EL (cell line): Measurements from ENCODE around the gene BCS1L.

Experiments
- DNase-seq: peaks from one replicate; pipeline ENCODE4 v3.0.0-alpha.2; 2016

BCS1L gene, protein sequence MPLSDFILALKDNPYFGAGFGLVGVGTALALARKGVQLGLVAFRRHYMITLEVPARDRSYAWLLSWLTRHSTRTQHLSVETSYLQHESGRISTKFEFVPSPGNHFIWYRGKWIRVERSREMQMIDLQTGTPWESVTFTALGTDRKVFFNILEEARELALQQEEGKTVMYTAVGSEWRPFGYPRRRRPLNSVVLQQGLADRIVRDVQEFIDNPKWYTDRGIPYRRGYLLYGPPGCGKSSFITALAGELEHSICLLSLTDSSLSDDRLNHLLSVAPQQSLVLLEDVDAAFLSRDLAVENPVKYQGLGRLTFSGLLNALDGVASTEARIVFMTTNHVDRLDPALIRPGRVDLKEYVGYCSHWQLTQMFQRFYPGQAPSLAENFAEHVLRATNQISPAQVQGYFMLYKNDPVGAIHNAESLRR

DNA sequence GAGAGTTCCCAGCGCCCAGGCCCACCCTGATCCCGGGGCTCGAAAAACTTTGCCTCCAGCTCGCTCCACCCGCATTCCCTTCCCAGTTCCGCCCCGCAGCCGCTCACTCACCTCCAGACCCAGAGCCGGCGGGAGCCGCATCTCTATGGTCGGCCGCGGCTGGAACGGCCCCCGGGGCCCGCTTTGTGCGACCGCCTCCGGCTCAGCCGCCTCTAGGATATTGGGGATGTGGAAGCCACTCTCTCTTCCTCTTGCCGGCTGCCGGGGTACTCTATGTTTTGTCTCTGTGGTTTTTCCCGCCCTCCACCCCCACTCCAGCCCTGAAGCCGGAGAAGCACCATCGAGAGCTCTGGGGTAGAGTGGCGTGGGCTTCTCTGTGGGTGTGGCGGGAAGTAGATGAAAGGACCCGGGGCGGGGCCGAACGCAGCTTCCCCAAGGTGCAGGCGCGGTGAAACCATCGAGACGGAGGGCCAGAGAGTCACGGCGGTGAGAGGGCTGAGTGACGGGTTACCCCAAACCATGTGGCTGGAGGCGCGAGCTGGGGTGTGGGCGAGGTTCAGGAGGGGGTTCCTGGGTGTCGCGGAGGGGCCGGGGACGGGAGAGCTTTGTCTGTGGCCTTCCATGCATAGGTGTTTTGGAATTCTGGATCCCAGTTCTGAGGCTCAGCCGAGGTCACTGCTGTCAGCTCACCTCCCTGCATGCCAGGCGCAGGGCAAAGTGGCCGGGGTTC lies at the start of gene BCS1L, which contains the start of gene ZNF142:
TSS of gene BCS1L (plus strand) at position 426 of the 730 bp plus-strand sequence. CDS start 1,305 bp downstream, outside the sequence.
TSS of gene ZNF142 (minus strand) at position 366 of the 730 bp plus-strand sequence. CDS start 3,194 bp downstream, outside the sequence.
- peak; percentile 89 for DNase-seq

DNA sequence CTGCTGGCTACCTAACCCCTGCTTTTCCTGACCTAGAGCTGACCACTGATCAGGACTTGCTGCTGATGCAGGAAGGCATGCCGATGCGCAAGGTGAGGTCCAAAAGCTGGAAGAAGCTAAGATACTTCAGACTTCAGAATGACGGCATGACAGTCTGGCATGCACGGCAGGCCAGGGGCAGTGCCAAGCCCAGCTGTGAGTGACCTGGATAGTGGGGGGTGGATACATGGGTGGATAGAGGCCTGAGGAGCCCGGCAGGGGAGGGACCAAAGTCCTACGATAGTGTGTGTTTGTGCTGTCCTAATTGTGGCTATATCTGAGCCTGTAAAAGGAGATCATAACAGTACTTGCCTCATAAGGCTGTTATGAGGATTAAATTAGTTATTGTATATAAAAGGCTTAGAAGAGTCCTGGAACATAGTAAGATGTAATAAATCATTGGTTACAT lies 43.6 kb upstream of the BCS1L start:
- DNase-seq = no peak

DNA sequence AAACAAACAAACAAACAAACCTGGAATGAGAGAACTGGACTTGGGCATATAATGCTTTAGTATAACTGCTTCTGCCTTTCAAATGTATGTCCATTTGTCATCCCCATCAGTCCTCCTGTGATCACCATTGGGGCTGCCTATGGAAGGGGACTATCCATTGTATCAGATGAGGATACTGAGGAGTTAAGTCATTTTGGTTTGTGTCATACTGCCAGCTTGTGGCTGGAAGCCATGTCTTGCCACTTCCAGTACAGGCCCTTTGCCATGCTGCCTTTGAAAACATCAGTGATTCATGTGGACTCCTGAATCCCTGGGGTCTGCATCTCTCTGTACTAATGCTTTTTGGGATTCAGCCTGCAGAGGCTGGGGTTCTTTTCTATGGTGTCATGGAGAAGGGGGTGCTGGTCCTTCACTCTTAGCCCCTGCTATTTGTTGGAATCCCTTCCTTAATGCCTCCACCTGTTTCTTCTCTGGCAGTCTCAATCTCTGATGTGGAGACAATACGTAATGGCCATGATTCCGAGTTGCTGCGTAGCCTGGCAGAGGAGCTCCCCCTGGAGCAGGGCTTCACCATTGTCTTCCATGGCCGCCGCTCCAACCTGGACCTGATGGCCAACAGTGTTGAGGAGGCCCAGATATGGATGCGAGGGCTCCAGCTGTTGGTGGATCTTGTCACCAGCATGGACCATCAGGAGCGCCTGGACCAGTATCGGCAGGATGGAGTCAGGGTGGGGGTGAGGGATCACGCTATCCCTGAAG lies 41.2 kb upstream of the BCS1L start:
- peak; percentile 25 for DNase-seq

DNA sequence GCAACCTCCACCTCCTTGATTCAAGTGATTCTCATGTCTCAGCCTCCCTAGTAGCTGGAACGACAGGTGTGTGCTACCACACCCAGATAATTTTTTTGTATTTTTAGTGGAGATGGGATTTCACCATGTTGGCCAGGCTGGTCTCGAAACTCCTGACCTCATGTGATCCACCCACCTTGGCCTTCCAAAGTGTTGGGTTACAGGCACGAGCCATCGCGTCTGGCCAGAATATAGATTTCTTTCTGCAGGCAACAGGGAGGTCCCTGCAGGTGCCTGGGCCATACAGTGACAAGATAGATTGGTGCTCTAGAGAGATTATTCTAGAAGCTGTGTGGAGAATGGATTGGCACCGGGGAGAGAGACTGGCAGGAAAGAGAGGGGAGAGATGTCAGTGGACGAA lies 38.5 kb upstream of the BCS1L start:
- DNase-seq = no peak

DNA sequence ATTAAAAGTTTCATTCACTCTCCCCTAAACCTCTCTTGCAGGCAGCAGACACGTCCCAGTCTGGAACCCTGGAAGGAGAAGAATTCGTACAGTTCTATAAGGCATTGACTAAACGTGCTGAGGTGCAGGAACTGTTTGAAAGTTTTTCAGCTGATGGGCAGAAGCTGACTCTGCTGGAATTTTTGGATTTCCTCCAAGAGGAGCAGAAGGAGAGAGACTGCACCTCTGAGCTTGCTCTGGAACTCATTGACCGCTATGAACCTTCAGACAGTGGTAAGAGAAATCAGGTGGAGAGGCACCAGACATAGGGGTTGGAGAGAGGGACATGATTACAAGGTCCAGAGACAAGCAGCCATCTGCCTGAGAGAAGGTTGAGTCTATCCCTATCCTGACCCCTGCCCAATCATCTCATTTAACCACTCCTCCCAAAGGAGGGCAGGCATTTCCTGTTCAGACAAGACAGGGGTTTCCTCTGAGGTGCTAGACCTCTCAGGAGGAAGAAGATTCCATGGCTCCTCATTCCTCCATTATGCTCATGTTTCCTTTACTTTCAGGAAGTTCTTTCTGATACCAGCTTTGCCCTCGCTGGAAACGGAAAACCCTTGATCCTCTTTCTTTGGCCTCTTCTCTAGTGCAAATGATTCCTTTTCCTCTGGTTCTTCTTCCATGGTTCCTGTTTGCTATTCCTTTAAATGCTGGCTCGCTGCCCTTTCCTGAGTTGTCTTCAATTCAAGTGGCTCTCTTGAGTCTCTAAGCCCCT lies 36.7 kb upstream of the BCS1L start:
- peak; percentile 35 for DNase-seq

DNA sequence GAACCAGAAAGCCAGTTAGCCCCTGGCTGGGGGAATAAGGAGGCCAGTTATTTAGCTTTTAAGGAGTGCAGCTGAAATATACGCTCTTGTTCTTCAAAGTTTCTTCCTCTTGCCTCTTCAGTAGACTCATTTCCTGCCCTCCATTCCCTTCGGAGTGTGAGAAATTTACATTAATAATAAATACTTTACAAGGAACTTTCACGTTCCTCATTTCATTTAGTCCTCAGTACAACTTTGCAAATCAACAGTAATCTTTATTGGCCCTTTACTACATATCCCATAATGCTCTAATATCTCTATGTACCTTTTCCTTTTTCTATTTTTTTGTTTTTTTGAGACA lies 36.1 kb upstream of the BCS1L start:
- no peak for DNase-seq

DNA sequence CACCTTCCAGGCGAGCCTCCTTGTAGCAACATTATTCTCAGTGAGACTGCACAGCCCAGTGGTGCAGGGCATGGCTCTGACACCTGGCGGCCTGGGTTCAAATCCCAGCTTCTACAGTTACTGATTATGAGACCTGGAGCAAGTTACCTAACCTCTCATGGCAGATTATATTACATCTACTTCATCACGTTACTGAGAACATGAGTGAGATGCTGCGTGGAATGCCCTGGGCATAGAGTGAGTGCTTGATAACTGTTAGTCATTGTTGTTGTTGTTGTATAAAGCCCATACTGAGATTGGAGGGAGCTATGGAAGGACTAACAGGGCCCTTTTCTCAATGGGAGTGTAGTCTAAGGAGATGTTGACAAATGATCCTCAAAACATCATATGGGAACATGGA lies 33.1 kb upstream of the BCS1L start:
- no peak for DNase-seq

DNA sequence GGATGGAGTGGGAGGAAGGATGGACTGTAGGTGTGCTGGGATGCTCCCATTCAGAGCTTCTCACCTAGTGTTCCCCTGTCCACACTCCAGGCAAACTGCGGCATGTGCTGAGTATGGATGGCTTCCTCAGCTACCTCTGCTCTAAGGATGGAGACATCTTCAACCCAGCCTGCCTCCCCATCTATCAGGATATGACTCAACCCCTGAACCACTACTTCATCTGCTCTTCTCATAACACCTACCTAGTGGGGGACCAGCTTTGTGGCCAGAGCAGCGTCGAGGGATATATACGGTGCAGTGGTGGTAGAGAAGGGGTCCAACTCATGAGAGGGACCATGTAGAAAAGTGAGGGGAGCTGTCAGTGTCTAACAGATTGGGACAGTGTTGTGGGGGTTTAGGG lies 31.5 kb upstream of the BCS1L start:
- DNase-seq = no peak

DNA sequence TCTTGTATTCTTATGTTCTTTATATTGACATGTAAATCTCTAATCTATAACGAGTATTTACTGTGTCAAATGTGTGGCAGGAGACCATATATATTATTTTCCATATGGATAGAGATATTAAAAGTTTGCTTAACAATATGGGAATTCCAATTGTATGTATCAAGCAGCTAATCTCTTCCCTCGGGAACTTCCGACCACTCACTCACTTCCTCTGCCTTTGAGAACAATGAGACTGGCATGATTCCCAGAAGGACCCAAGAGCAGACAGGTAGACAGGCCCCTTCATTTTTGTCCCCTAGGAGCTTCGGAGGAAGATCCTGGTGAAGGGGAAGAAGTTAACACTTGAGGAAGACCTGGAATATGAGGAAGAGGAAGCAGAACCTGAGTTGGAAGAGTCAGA lies 27.6 kb upstream of the BCS1L start:
- peak; percentile 36 for DNase-seq

DNA sequence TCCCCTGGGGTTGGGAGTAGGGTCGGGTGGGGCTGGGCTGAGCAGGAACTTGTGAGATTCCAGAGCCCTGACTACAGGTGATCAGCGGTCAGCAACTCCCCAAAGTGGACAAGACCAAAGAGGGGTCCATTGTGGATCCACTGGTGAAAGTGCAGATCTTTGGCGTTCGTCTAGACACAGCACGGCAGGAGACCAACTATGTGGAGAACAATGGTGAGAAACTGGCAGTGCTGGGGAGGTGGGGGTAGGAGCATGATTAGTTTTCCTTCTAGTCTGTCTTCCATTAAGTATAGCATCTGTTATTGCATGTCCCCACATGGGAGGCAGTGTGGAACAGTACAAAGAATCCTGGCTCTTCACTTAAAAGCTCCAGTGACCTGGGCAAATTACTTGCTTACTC lies 23.8 kb upstream of the BCS1L start:
- no peak for DNase-seq

DNA sequence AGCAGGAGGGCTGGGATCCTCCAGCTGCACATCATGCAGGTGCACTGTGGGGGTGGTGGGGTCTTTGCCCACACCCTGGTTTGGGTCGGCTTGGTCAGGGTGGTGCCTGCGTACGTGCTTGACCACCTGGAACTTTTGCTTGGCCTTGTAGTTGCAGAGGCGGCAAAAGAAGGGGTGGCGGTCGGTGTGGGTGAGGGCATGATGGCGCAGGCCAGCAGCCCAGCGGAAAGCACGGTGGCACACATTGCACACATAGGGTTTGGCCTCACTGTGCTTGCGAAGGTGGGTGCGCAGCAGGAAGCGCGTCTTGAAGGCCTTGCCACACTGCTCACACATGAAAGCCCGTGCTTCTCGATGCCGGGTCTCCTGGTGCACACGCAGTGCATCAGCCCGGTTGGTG lies 21.1 kb upstream of the BCS1L start:
- no peak for DNase-seq

DNA sequence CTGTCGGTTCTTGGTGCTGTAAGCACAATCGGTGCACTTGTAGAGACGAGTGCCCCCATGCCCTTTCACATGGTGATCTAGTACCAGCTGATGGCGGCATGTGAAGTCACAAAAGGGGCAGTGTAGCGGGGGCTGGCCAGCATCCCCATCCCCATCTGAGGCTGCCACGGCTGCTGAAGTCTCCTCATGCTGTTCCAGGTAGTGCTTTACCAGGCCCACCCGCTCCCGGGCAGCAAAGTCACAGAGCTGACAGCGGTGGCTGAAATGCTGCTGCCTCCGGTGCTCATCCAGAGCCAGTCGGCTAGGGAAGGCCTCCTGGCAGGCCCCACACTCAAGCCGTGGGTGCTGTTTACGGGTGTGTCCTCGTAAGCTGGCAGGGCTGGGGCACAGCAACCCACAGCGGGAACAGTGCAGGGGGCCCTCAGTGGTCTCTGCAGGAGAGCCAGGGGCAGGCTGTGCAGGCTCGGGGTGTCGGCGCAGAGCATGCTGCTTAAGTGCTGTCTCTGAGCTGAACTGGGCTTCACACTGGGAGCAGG lies 17.3 kb upstream of the BCS1L start:
- no peak for DNase-seq

DNA sequence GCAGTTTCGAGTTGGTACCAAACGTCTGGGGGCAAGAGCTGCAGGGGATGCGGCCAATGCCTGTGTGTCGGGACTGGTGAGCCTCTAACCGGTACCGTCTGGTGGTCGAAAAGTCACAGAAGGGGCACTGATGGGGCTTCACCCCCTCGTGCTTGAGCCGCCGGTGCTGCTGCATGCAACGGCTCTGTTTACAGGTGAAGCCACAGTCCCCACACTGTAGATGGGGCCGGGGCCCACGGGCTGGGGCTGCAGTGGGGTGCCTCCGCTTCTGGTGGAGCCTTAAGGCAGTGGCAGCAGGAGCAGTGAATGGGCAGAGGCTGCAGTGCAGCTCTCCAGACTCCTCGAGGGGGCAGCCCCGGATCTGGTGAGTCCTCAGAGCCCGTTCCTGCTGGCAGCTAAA lies 16.7 kb upstream of the BCS1L start:
- no peak for DNase-seq

DNA sequence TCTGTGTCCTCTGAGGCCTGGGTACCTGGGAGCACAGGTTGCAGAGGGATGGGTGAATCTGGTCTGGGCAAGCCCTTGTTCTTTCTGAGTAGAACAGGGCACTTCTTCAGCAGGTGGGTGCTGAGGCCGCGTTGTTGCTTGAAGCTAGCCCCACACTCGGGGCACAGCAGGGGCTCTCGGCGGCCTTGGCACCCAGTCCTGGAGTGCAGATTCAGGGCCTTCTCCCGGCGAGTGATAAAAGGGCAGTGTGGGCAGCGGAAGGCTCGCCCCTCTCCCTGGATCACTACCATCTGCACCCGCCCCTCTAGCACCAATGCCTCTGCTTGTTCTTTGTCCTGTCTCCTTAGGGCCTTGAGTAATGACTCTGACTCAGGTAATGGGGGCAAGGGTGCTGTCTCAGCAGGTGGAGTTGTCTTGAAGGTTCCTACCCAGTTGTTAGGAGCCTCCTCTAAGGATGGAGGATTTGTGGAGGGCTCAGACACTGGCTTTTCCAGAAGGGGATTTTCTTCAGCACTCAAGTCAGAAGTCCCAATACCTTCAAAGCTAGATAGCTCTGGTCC lies 15.7 kb upstream of the BCS1L start:
- no peak for DNase-seq

DNA sequence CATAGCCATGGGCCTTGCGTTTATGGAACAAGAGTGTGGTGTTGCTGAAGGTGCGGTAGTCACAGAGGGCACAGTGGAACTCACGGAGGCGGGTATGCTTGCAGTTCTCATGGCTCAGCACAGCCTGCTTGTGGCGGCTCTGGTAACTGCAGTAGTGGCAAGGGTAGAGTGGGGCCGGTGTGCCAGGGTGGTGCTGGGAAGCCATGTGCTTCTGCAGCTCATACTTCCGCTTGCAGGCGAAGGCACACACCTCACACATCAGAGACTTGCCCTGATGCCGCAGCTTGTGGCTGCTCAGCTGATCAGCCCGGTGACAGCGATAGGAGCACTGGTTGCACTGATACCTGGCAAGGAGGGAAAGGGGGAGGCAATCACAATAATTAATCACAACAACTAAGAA lies 14.8 kb upstream of the BCS1L start:
- no peak for DNase-seq

DNA sequence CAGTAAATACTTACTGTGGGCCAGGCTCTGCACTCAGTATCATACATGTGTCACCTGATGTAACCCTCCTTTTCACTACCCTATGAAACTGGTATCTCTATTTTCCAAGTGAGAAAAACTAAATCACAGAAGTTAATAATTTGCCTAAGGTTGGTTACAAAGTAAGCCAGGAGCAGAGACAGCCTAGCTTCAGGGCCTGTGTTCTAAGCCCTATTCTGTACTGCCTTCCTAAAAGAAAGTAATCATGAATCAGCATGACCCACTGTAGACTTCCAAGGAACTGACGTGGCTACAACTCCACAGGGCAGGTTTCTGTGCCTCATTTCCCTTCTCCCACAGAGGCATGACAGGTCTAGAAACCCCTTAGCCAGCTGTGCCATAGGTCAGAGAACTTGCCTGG lies 14.4 kb upstream of the BCS1L start:
- DNase-seq = peak; percentile 46

DNA sequence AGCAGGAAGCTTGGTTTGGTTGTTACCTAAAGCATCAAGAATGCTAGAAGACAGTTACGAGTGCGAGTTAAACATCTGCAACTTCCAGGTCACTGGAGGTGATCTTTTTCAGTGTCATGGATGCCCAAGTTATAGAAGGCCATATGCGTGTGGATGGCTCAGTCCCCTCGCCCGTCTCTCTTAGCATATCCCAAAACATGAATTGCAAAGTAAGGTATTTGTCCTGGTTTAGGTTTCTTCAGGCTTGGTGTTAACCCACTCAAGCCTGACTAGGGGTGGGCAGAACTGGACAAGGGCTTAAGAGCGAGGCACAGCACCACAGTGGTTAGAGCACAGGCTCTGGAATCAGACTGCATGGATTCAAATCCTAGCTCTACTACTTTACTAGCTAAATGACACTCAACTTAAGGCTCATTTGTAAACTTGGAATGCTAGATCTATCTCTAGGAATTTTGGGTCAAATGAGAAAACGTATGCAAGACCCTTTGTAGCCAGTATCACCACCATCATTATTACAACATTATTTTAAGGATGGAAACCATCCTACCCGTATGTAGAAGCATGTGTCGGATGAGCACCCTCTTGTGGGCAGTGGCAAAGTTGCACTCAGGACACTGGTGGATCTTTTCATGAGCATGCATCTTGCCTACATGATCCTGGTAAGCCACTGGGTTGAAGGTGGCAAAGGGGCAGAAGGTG lies 11.2 kb upstream of the BCS1L start:
- peak; percentile 64 for DNase-seq

DNA sequence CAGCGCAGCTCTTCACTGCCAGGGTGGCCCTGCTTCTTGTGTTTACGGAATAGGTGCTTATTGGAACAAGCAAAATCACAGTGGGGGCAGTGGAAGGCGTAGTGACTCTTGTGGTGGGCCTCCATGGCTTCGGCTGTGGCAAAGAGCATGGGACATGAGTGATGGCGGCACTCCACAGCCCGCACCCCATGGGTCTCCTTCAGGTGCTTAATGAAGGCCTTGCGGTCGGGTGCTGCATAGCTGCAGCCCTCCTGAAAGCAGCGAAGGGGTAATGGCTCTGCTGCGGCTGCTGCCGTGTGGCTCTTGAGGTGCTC lies 10.7 kb upstream of the BCS1L start:
- DNase-seq = no peak

DNA sequence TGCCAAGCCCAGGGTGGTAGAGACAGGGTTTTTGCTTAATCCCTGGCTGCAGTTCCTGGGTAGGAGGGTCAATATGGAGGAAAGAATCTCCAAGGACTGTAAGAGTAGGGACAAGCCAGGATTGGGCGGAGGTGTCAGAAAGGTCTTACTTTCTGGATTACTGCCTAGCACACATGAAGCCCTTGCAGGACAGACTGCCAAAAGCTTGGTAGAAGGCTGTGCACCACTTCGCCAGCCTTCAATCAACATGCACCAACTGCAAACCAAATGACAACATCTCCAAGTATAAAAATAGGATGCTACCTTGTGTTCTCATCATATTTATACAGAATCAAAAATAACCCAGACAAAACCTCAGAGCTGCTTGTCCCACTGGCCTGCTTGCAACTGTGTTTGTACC lies 3.7 kb upstream of the BCS1L start:
- no peak for DNase-seq

DNA sequence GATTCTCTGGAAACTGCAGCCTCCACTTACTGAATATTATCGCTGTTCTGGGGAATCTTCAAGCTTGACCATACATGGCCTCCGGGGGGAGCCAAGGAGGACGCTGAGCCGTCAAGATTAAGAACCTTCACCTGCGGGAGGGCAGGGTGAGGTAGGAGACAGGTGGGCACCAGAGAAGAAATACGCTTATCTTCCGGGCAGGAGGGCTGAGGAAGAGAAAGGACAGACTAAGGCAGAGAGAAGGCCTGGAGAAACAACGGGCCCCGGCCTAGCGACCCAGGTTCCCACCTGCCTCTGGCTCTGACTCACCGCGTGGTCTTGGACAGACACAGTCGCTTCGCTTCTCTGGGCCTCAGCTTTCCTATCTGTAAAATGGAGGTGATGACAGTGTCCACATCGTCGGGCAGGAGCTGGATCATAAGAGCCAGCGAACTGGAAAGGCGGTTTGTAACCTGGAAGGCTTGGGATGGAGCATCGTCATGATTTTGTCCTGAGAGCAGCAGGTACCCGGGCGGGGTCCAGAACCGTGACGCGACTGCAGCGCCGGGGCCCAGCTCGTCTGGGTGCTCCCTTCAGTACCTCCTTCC lies 719 bp upstream of the BCS1L start:
- DNase-seq = peak; percentile 52

DNA sequence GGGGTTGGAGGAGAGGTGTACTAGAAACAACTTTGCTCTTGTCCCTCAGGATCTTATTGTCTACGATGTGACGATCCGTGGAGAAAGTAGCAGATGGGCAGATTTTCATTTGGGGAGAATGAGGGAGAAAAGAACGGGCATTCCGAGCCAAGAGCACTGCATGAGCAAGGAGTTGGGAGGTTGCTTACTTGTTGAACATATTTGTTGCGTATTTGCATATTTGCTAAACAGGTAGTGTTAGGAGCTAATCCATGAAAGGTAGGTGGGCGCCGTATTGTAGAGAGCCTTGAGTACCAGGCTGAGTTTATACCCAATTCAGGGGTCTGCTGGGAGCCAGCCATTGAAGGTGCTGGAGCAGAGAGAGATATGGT lies 490 bp downstream of the BCS1L start:
- no peak for DNase-seq
